ENCODE data around the gene CADM1.

The CADM1 gene

GRCh38 chr11:115279813-115280761, 224.1 kb downstream of the CADM1 start:
- Histone ChIP-seq H4K20me1 (ENCODE audit: insufficient read depth) (no peaks in the 10 kb centered on the region), H3K4me1 (ENCODE audit: low read depth, poor library complexity, severe bottlenecking) (no peaks in the 10 kb centered on the region), H3K36me3 (ENCODE audit: insufficient read depth) (no peaks in the 10 kb centered on the region), H2AFZ (ENCODE audit: low read depth) (no peak overlapping the region), H3K27ac (no peak overlapping the region), H3K27me3 (ENCODE audit: insufficient read depth, low read depth) (no peaks in the 10 kb centered on the region), H3K9ac (no peak overlapping the region), H3K79me2 (ENCODE audit: insufficient read depth, low read depth) (no peaks in the 10 kb centered on the region), H3K4me2 (no peak overlapping the region), H3K4me3 (IDR thresholded peaks at IDR 0.05; ENCODE audit: insufficient read depth, low read depth, low read length) (no peak overlapping the region)
- no peak for TF ChIP-seq CTCF (conservative IDR thresholded peaks at IDR 0.05; ENCODE audit: low read depth, low read length)

- no peak overlapping the region for H3K27ac ChIP-seq
- TF ChIP-seq CTCF (conservative IDR thresholded peaks at IDR 0.05; ENCODE audit: low read depth, low read length): no peak
- H3K4me1 ChIP-seq (ENCODE audit: low read depth, poor library complexity, severe bottlenecking): peaks cover 26% of the 10 kb centered on the region
- H3K36me3 ChIP-seq (ENCODE audit: insufficient read depth): no peaks in the 10 kb centered on the region
- H3K27me3 ChIP-seq (ENCODE audit: insufficient read depth, low read depth): no peaks in the 10 kb centered on the region
- H3K4me3 ChIP-seq (IDR thresholded peaks at IDR 0.05; ENCODE audit: insufficient read depth, low read depth, low read length): no peak overlapping the region
- peaks cover 6% of the 10 kb centered on the region; the same call in 1 of the 2 replicates for H3K79me2 ChIP-seq (ENCODE audit: insufficient read depth, low read depth)
- no peak overlapping the region for H2AFZ ChIP-seq (ENCODE audit: low read depth)
- H3K9ac ChIP-seq: no peak overlapping the region
- H3K4me2 ChIP-seq: no peak overlapping the region
- H4K20me1 ChIP-seq (ENCODE audit: insufficient read depth): no peaks in the 10 kb centered on the region
Measured at GRCh38 chr11:115276799-115277198, 227.4 kb downstream of the CADM1 start.

GRCh38 chr11:115276191-115276590, 228.0 kb downstream of the CADM1 start:
- H2AFZ ChIP-seq (ENCODE audit: low read depth): no peak overlapping the region
- peaks cover 6% of the 10 kb centered on the region; the same call in 1 of the 2 replicates for H3K79me2 ChIP-seq (ENCODE audit: insufficient read depth, low read depth)
- no peak overlapping the region for H3K27ac ChIP-seq
- no peaks in the 10 kb centered on the region for H3K36me3 ChIP-seq (ENCODE audit: insufficient read depth)
- peaks cover 32% of the 10 kb centered on the region for H3K4me1 ChIP-seq (ENCODE audit: low read depth, poor library complexity, severe bottlenecking)
- no peak overlapping the region for H3K9ac ChIP-seq
- H3K4me3 ChIP-seq (IDR thresholded peaks at IDR 0.05; ENCODE audit: insufficient read depth, low read depth, low read length): no peak overlapping the region
- H4K20me1 ChIP-seq (ENCODE audit: insufficient read depth): no peaks in the 10 kb centered on the region
- no peaks in the 10 kb centered on the region for H3K27me3 ChIP-seq (ENCODE audit: insufficient read depth, low read depth)
- no peak for TF ChIP-seq CTCF (conservative IDR thresholded peaks at IDR 0.05; ENCODE audit: low read depth, low read length)
- H3K4me2 ChIP-seq: no peak overlapping the region

GRCh38 chr11:115275045-115275444, 229.2 kb downstream of the CADM1 start:
- peaks cover 18% of the 10 kb centered on the region; the same call in 1 of the 2 replicates for H3K79me2 ChIP-seq (ENCODE audit: insufficient read depth, low read depth)
- H4K20me1 ChIP-seq (ENCODE audit: insufficient read depth): no peaks in the 10 kb centered on the region
- no peak overlapping the region for H2AFZ ChIP-seq (ENCODE audit: low read depth)
- H3K4me3 ChIP-seq (IDR thresholded peaks at IDR 0.05; ENCODE audit: insufficient read depth, low read depth, low read length): no peak overlapping the region
- peaks cover 44% of the 10 kb centered on the region for H3K4me1 ChIP-seq (ENCODE audit: low read depth, poor library complexity, severe bottlenecking)
- no peaks in the 10 kb centered on the region for H3K36me3 ChIP-seq (ENCODE audit: insufficient read depth)
- H3K27me3 ChIP-seq (ENCODE audit: insufficient read depth, low read depth): no peaks in the 10 kb centered on the region
- no peak overlapping the region for H3K27ac ChIP-seq
- no peak overlapping the region for H3K9ac ChIP-seq
- no peak overlapping the region for H3K4me2 ChIP-seq
- TF ChIP-seq CTCF (conservative IDR thresholded peaks at IDR 0.05; ENCODE audit: low read depth, low read length): no peak
